H1 (cell line): ENCODE data around the gene CNOT6.

Experiments
- CEBPB ChIP-seq: IDR thresholded peaks from 2 replicates; pipeline ENCODE4 v1.6.1; 2012; ENCODE audit warnings: low read depth, low read length
- CREB1 ChIP-seq: IDR thresholded peaks from 2 replicates; pipeline ENCODE4 v1.6.1; 2012; ENCODE audit warnings: inconsistent platforms
- GTF2F1 ChIP-seq: IDR thresholded peaks from 2 replicates; pipeline ENCODE4 v1.6.1; 2012; ENCODE audit warnings: low read depth, low read length, improper control_type of control experiment, borderline replicate concordance
- JUND ChIP-seq: IDR thresholded peaks from 2 replicates; pipeline ENCODE4 v1.6.1; 2011; ENCODE audit warnings: mild to moderate bottlenecking, improper control_type of control experiment, low read length
- KDM1A ChIP-seq: fragments of 200-600, 300-600 bp; sonication (generic); IDR thresholded peaks from 2 replicates; pipeline ENCODE4 v1.7.1; 2016; ENCODE audit warnings: mild to moderate bottlenecking, low read length, borderline replicate concordance
- MAFK ChIP-seq: IDR thresholded peaks from 2 replicates; pipeline ENCODE4 v1.6.1; 2012; ENCODE audit warnings: low read depth, mild to moderate bottlenecking, improper control_type of control experiment, low read length
- NRF1 ChIP-seq: IDR thresholded peaks from 2 replicates; pipeline ENCODE4 v1.6.1; 2011; ENCODE audit warnings: mild to moderate bottlenecking, low read depth, low read length, improper control_type of control experiment
- POLR2A ChIP-seq, 2 experiments: IDR thresholded peaks; 1 replicate in 1 of 2; 2 replicates in 1 of 2; pipeline ENCODE4 v1.6.1; 2011; ENCODE audit warnings: low read depth in 2 of 2, low read length in 2 of 2, mild to moderate bottlenecking in 2 of 2; ENCODE audit errors: control extremely low read depth in 1 of 2
- TAF7 ChIP-seq: optimal IDR thresholded peaks from 2 replicates; pipeline ENCODE3; 2011; ENCODE audit warnings: low read depth, mild to moderate bottlenecking, inconsistent platforms, low read length, moderate library complexity, borderline replicate concordance
- TF ChIP-seq, protein P1 (sequence below), 3 experiments: IDR thresholded peaks; 1 replicate in 2 of 3; 2 replicates in 1 of 3; pipeline versions ENCODE4 v1.5.1 to v1.6.1; 2011; ENCODE audit warnings: low read length in 3 of 3, mild to moderate bottlenecking in 3 of 3, inconsistent platforms in 2 of 3, low read depth in 1 of 3, moderate library complexity in 1 of 3; ENCODE audit not compliant: insufficient read depth in 1 of 3; ENCODE audit errors: control extremely low read depth in 1 of 3
- TF ChIP-seq, protein P2 (sequence below): IDR thresholded peaks from 2 replicates; pipeline ENCODE4 v1.6.1; 2012; ENCODE audit warnings: inconsistent platforms

DNA sequence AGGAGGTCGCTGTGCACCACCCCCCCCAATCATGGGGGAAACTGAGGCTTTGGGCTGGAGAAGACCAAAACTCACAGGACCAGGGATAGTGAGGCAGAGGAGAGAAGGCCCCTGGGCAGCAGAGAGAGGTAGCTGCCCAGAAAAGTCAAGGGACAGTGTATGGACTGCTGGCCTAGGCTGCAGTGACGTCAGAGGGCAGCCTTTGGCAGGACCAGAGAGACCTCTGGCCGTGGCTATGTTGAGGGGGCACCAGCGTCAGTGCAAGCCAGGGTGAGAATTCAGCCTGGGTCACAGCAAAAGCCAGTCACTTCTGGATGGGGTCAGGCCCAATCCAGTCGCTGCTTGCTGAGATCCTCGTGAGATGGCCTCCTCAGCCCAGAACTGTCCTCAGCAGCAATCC is 128.7 kb downstream of the CNOT6 start:
- TF ChIP-seq, protein P1, sequence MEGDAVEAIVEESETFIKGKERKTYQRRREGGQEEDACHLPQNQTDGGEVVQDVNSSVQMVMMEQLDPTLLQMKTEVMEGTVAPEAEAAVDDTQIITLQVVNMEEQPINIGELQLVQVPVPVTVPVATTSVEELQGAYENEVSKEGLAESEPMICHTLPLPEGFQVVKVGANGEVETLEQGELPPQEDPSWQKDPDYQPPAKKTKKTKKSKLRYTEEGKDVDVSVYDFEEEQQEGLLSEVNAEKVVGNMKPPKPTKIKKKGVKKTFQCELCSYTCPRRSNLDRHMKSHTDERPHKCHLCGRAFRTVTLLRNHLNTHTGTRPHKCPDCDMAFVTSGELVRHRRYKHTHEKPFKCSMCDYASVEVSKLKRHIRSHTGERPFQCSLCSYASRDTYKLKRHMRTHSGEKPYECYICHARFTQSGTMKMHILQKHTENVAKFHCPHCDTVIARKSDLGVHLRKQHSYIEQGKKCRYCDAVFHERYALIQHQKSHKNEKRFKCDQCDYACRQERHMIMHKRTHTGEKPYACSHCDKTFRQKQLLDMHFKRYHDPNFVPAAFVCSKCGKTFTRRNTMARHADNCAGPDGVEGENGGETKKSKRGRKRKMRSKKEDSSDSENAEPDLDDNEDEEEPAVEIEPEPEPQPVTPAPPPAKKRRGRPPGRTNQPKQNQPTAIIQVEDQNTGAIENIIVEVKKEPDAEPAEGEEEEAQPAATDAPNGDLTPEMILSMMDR (IDR thresholded peaks at IDR 0.05; ENCODE audit: control extremely low read depth in 1 of 3, insufficient read depth in 1 of 3, low read depth in 1 of 3, low read length in 3 of 3): no peak
- TF ChIP-seq KDM1A (no peak), CEBPB (no peak), POLR2A (IDR thresholded peaks at IDR 0.05; ENCODE audit: control extremely low read depth in 1 of 2, low read depth in 2 of 2, low read length in 2 of 2) (no peak), TAF7 (no peak), GTF2F1 (no peak), MAFK (no peak), JUND (no peak), CREB1 (no peak), NRF1 (no peak)
- TF ChIP-seq, protein P2, sequence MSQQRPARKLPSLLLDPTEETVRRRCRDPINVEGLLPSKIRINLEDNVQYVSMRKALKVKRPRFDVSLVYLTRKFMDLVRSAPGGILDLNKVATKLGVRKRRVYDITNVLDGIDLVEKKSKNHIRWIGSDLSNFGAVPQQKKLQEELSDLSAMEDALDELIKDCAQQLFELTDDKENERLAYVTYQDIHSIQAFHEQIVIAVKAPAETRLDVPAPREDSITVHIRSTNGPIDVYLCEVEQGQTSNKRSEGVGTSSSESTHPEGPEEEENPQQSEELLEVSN: no peak
